Nephron progenitor cell (in vitro differentiated cells): ENCODE data around the gene PRRT3.

Experiments used
- DNase-seq: peaks from one replicate; pipeline ENCODE4 v3.0.0; 2021
- H3K27ac Mint-ChIP-seq: 2 replicates; pipeline ENCODE4 v1.8.0; 2021; ENCODE audit warnings: mild to moderate bottlenecking, moderate library complexity, mixed read lengths
- H3K27me3 Mint-ChIP-seq: 2 replicates; pipeline ENCODE4 v1.8.0; 2021; ENCODE audit warnings: mild to moderate bottlenecking, low read depth, mixed read lengths; ENCODE audit not compliant: poor library complexity
- H3K36me3 Mint-ChIP-seq: 2 replicates; pipeline ENCODE4 v1.8.0; 2021; ENCODE audit warnings: low read depth, mixed read lengths
- H3K4me1 Mint-ChIP-seq: 2 replicates; pipeline ENCODE4 v1.8.0; 2021; ENCODE audit warnings: mixed read lengths
- H3K4me3 Mint-ChIP-seq: 2 replicates; pipeline ENCODE4 v1.8.0; 2021; ENCODE audit warnings: mild to moderate bottlenecking, moderate library complexity, mixed read lengths
- H3K9me3 Mint-ChIP-seq: 2 replicates; pipeline ENCODE4 v1.8.0; 2021; ENCODE audit warnings: mild to moderate bottlenecking, moderate library complexity, mixed read lengths
- TF ChIP-seq, protein P1 (sequence below): fragments of 200-600 bp; sonication (generic); IDR thresholded peaks from 2 replicates; pipeline ENCODE4 v1.5.0; 2021; ENCODE audit warnings: antibody characterized with exemption

PRRT3 gene

GRCh38 chr3:9915254-9916141 is 36.7 kb downstream of the PRRT3 start:
- DNase-seq = peak; percentile 72
- Mint-ChIP-seq H3K4me1 (peaks cover 38% of the 10 kb centered on the region), H3K9me3 (no peaks in the 10 kb centered on the region), H3K27me3 (peaks cover 8% of the 10 kb centered on the region), H3K4me3 (peak overlapping the region; percentile 86), H3K36me3 (no peaks in the 10 kb centered on the region), H3K27ac (no peak overlapping the region)
- TF ChIP-seq, protein P1, sequence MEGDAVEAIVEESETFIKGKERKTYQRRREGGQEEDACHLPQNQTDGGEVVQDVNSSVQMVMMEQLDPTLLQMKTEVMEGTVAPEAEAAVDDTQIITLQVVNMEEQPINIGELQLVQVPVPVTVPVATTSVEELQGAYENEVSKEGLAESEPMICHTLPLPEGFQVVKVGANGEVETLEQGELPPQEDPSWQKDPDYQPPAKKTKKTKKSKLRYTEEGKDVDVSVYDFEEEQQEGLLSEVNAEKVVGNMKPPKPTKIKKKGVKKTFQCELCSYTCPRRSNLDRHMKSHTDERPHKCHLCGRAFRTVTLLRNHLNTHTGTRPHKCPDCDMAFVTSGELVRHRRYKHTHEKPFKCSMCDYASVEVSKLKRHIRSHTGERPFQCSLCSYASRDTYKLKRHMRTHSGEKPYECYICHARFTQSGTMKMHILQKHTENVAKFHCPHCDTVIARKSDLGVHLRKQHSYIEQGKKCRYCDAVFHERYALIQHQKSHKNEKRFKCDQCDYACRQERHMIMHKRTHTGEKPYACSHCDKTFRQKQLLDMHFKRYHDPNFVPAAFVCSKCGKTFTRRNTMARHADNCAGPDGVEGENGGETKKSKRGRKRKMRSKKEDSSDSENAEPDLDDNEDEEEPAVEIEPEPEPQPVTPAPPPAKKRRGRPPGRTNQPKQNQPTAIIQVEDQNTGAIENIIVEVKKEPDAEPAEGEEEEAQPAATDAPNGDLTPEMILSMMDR = no peak

GRCh38 chr3:9914559-9915253 is 37.5 kb downstream of the PRRT3 start:
- no peak overlapping the region for H3K27ac Mint-ChIP-seq
- H3K36me3 Mint-ChIP-seq = no peaks in the 10 kb centered on the region
- H3K9me3 Mint-ChIP-seq = no peaks in the 10 kb centered on the region
- peaks cover 6% of the 10 kb centered on the region for H3K27me3 Mint-ChIP-seq
- TF ChIP-seq, protein P1 = no peak
- DNase-seq = no peak
- peak overlapping the region; percentile 52 for H3K4me3 Mint-ChIP-seq
- H3K4me1 Mint-ChIP-seq = peaks cover 41% of the 10 kb centered on the region

DNA sequence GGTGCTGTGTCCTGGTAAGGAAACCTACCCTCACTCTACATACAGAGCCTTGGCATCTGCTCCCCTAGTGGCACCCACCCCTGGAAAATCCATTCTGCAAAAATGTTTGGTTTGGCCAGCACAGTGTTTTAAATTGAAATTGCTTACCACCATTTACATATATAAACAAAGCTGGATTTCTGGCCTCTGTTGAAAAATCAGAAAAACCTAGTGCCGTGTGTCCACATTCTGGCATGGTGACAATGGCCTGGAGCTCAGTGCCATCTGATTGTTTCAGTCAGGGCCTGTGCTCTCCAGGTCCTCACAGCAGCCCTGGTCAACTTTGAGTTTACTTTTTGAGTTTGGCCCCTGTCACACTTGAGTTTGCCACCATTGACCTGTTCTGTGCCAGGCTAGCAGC is 38.2 kb downstream of the PRRT3 start:
- no peak overlapping the region for H3K4me3 Mint-ChIP-seq
- H3K4me1 Mint-ChIP-seq = peaks cover 44% of the 10 kb centered on the region
- TF ChIP-seq, protein P1 = no peak
- no peak overlapping the region for H3K27ac Mint-ChIP-seq
- peaks cover 1% of the 10 kb centered on the region for H3K27me3 Mint-ChIP-seq
- no peak for DNase-seq
- H3K9me3 Mint-ChIP-seq = no peaks in the 10 kb centered on the region
- no peaks in the 10 kb centered on the region for H3K36me3 Mint-ChIP-seq

- DNase-seq = no peak
- no peak overlapping the region for H3K4me3 Mint-ChIP-seq
- TF ChIP-seq, protein P1 = no peak
- no peak overlapping the region for H3K27ac Mint-ChIP-seq
- H3K27me3 Mint-ChIP-seq = no peaks in the 10 kb centered on the region
- H3K9me3 Mint-ChIP-seq = no peaks in the 10 kb centered on the region
- no peaks in the 10 kb centered on the region for H3K36me3 Mint-ChIP-seq
- peaks cover 44% of the 10 kb centered on the region for H3K4me1 Mint-ChIP-seq
Observed at GRCh38 chr3:9913601-9914000, 38.6 kb downstream of the PRRT3 start.

- no peaks in the 10 kb centered on the region for H3K27me3 Mint-ChIP-seq
- no peak overlapping the region for H3K27ac Mint-ChIP-seq
- H3K4me3 Mint-ChIP-seq = no peak overlapping the region
- no peaks in the 10 kb centered on the region for H3K9me3 Mint-ChIP-seq
- H3K4me1 Mint-ChIP-seq = peaks cover 39% of the 10 kb centered on the region
- TF ChIP-seq, protein P1 = no peak
- no peaks in the 10 kb centered on the region for H3K36me3 Mint-ChIP-seq
- no peak for DNase-seq
Observed at GRCh38 chr3:9912294-9912935, 39.8 kb downstream of the PRRT3 start.
